GM21423 (cell line): ENCODE measurements around the gene AK5.
"Not testable (repeated sequence)": the region's sequence is repeated elsewhere in the genome, so short reads cannot be mapped to it uniquely, and the experiment has no call there.

Source experiments
- ATAC-seq: cut with Tn5 transposase; IDR thresholded peaks from one replicate; pipeline ENCODE4 v1.9.1; 2021; ENCODE audit warnings: mild to moderate bottlenecking, moderate library complexity; ENCODE audit not compliant: unreplicated experiment

AK5 gene

GRCh38 chr1:77287535-77287934, 5.7 kb downstream of the AK5 start:
- no peak for ATAC-seq

- no peak for ATAC-seq
These were observed 6.5 kb downstream of the AK5 start for GRCh38 chr1:77288275-77288674.

DNA sequence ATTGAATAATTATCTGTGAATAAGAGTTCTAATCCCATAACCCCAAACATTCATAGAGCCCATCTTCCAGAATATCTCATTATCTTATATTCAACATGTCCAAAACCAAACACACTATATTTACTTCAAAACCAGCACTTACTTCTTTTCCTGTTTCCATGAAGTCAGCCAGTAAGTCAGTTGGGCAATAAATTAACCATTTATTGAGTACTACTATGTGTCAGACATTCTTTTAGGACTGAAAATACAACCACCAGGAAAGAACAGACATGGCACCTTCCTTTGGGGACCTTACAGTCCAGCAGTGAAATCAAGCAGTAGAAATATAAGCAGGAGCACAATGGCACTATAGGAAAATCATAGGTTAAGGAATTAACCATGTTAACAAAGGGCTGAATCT, 8.8 kb downstream of the AK5 start:
- ATAC-seq: no peak

DNA sequence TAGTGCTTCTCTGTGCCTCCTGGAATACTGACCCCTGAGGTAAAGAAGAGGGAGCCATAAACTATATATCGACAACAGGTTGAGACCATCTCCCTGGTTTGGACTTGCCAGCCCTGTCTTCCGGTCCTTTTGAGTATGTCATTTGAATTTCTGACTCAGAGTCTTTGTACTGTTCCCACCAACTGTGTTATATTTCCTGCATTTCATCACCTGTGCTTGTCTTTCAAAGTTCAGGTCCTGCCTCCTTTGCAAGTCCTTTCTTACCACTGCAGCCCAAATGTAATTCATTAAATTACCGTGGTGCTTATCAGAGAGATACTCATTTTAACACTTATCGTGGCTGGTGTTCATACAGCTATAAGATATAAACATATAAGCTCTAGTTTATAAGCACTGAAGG, 10.7 kb downstream of the AK5 start:
- ATAC-seq: no peak

- ATAC-seq: no peak
These were observed 18.7 kb downstream of the AK5 start for GRCh38 chr1:77300566-77300965.

- no peak for ATAC-seq
These were observed 21.6 kb downstream of the AK5 start for GRCh38 chr1:77303387-77303786.

DNA sequence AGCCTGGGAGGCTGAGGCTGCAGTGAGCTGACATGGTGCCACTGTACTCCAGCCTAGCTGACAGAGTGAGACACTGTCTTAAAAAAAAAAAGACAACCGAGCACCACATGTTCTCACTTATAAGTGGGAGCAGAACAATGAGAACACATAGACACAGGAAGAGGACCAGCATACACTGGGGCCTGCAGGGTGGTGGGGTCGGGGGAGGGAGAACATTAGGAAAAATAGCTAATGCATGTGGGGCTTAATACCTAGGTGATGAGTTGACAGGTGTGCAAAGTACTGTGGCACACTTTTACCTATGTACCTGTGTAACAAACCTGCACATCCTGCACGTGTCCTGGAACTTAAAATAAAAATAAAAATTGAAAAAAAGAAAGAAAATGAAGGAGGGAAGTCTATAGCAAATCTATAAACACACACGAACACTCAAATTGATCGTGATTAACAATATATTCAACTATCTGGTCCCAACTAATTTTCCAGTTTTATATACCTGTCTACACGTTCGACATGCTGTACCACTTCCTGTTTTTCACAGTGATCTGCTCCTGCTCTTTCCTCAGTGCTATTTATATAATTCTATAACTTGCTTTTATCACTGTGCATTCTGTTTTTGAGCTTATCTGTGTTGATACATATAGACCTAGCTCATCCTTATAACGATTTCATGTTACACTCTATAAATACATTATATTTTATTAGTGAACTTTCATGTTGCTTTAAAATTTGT, 27.2 kb downstream of the AK5 start:
- no peak for ATAC-seq

DNA sequence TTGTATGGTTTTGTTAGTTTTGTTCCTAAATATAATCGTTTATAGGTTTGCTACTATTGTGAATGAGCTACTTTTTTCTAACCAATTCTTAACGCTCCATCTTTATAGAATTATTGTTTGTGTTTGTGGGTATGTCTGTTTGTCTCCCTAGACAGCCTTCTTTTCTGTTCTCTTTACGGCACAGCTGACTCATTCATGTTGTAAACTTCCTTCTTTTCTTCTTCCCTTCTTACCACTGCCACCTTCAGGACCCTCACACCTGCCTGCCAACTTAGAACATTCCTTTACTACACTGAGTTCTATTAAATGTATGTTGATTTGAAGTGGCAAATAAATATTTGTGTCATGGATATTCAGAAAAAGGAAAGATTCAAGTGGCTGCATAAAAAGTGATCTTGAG, 29.1 kb downstream of the AK5 start:
- no peak for ATAC-seq

GRCh38 chr1:77312364-77312763, 30.5 kb downstream of the AK5 start:
- ATAC-seq: not testable (repeated sequence)

DNA sequence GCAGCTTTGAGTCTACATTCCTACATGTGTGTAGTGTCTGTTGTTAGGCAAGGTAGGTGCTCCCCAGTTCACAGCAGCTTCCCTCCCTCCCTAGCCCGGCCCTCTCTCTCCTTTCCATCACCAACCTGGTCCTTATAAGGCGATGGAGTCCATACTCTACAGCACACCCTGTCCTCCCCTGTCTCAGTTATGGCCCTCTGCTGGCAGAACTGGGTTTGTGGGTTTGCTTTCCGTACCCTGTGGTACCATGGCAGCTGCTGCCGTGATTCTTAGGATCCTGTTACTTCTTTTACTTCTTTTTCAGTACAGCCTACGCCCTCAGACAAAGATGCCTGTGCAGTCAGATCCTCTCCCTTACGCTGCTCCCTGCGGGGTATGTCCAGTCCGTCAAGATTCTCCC, 31.7 kb downstream of the AK5 start:
- no peak for ATAC-seq

- no peak for ATAC-seq
These were observed 34.2 kb downstream of the AK5 start for GRCh38 chr1:77316006-77316405.

GRCh38 chr1:77316966-77317365, 35.1 kb downstream of the AK5 start:
- ATAC-seq: no peak

- ATAC-seq: no peak
These were observed 37.4 kb downstream of the AK5 start for GRCh38 chr1:77319036-77319705.

- no peak for ATAC-seq
These were observed 40.5 kb downstream of the AK5 start for GRCh38 chr1:77322061-77322900.

DNA sequence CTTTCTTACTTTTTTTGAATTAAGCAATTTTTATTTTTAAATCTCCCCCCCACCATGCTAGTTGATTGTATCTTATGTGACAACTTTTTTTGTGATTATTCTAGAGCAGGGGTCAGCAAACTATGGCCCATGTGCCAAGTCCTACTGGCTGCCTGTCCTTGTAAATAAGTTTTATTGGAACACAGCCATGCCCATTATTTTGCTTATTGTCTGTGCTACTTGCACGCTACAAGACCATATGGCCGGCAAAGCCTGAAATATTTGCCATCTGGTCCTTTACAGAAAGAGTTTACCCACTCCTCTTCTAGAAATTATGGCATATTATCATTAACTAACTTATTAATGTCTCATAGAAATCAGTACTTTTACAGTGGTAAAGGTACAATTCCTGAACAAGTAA, 51.7 kb downstream of the AK5 start:
- ATAC-seq: no peak

GRCh38 chr1:77336729-77337128, 54.9 kb downstream of the AK5 start:
- ATAC-seq: no peak

- ATAC-seq: no peak
These were observed 57.5 kb downstream of the AK5 start for GRCh38 chr1:77339326-77339725.

GRCh38 chr1:77341195-77341594, 59.4 kb downstream of the AK5 start:
- ATAC-seq: no peak

GRCh38 chr1:77342745-77343144, 60.9 kb downstream of the AK5 start:
- no peak for ATAC-seq

DNA sequence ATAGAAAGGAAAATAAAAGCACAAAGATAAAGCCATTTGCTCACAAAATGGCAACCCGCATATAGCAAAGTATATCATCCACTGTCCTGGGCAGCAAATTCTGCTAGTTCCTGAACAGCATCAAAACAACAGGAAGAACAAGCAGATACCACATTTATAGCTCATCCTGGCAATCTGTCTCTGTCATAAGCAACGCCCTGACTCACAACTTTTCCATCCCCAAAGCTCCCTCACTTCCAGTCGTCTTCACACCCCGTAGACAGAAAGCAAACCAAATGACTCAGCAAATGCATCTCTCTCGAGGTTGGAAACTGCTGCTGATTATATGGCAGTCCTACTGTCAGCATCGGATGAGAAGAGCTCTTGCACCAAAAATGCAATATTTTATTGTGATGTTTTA, 65.8 kb downstream of the AK5 start:
- no peak for ATAC-seq

- no peak for ATAC-seq
These were observed 66.7 kb downstream of the AK5 start for GRCh38 chr1:77348549-77348948.

GRCh38 chr1:77349275-77349674, 67.5 kb downstream of the AK5 start:
- ATAC-seq: no peak
